K562 treated with DMSO at 1 percent for 12 hours (cell line): ENCODE data around the gene MAP1LC3B. TPM values are rescaled to one million over a fixed set of nuclear protein-coding genes. Genes with fewer than 3 reads are reported as not detected.

Source experiments
- total RNA-seq: library from RNA; unstranded; fragments of 300-600 nt; gene quantifications from 2 replicates; pipeline ENCODE4 v1.2.3, GENCODE V29; 2022; ENCODE audit not compliant: insufficient read depth

MAP1LC3B gene
- 55.5 and 92.3 TPM in 2 replicates for total RNA-seq

DNA sequence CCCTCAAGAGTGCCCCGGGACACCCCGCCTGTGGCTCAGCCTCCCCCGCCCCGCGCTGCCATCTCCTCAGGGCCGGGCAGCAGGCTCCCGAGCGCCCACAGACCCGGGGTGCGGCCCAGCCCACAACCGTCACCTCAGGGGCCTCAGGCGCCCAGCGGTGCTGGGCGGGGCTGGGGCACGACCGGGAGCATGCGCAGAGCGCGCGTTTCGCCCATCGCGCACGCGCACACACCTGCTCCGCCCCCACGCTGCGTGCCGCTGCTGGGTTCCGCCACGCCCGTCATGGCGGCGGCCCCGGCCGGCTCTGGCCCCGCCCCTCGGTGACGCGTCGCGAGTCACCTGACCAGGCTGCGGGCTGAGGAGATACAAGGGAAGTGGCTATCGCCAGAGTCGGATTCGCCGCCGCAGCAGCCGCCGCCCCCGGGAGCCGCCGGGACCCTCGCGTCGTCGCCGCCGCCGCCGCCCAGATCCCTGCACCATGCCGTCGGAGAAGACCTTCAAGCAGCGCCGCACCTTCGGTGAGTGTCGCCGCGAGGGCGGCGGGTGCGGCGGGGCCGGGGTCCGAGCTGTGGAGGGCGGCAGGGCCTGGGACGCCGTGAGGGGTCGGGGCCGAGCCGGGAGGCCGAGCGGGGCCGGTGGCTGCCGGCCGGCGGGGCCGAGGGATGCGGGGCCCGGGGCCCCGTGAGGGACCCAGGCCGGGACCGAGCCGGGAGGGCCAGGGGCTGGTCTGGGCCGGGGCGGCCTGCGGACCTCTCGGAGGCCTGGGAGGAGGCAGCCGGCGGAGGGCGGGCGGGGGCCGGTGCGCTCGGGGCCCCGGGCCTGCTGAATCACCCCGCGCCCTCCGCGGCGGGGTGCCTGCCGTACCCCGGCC lies at the start of gene MAP1LC3B:
MAP1LC3B (plus strand) TSS at position 387 of the 871 bp plus-strand sequence; CDS start at position 479, 92 bp downstream.

DNA sequence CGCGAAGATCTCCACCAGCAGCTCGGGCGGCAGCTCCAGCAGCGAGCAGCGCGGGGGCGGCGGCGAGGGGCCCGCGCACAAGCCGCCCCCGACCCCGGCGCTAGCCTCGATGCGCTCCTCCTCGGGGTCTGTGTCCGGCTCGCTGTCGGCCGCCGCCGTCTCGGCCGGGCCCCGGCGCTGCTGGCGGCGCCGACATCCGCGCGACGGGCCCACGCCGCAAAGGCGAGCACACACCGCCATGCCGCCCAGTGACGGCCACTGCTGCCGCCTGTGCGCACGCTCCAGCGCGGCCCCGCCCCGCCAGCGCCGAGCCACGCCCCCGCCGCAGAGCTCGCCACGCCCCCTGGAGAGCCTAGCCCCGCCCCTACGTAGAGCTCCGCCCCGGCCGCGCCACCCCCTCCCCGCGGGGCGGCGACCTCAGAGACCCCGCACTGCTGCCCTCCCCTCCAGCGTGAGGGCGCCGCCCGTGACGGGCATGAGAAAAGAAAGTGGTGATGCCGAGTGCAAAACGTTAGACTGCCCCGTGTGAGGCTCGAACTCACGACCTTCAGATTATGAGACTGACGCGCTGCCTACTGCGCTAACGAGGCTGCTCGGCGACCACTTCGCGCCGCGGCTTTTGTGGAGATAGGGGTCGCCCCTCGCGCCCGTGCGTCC lies 8.5 kb upstream of the MAP1LC3B start, which contains the start of gene FBXO31:
FBXO31 (minus strand) TSS at position 272 of the 657 bp plus-strand sequence; CDS start at position 240, 32 bp downstream.

Other genes with a start within 250 kb of the MAP1LC3B start
- gene C16orf95, start 74.9 kb upstream of the MAP1LC3B start, total RNA-seq: 19.8 and 24.2 TPM in 2 replicates
- gene FBXO31, start 8.6 kb upstream of the MAP1LC3B start, total RNA-seq: 10.0 and 20.1 TPM in 2 replicates
- 6.5 and 20.2 TPM in 2 replicates for gene ZCCHC14, start 100.7 kb downstream of the MAP1LC3B start, total RNA-seq
- not detected in 2 replicates for gene JPH3, start 210.2 kb downstream of the MAP1LC3B start, total RNA-seq